Activated CD4-positive, alpha-beta T cell treated with anti-CD3 and anti-CD28 coated beads, Interleukin-2, amount 50 U/mL, for 4 hours (primary cell): ENCODE data around the gene SCD.
"Not testable (repeated sequence)": the region's sequence is repeated elsewhere in the genome, so short reads cannot be mapped to it uniquely, and the experiment has no call there.

Source experiments
- DNase-seq, 2 experiments: peaks; one replicate each; pipeline ENCODE4 v3.0.0-alpha.2; 2020

SCD gene

GRCh38 chr10:100362570-100363496 lies 15.8 kb downstream of the SCD start:
- no peak for DNase-seq

- DNase-seq = no peak
Measured at GRCh38 chr10:100364175-100364574, 17.1 kb downstream of the SCD start.

- no peak for DNase-seq
Measured at GRCh38 chr10:100364735-100365391, 17.8 kb downstream of the SCD start.

GRCh38 chr10:100368721-100369120 lies 21.7 kb downstream of the SCD start:
- DNase-seq = no peak

GRCh38 chr10:100370714-100371481 lies 23.9 kb downstream of the SCD start:
- DNase-seq = peak; percentile 16 to 20

GRCh38 chr10:100371482-100372027 lies 24.5 kb downstream of the SCD start:
- no peak for DNase-seq

- no peak for DNase-seq
Measured at GRCh38 chr10:100372415-100373297, 25.6 kb downstream of the SCD start.

- DNase-seq = peak; percentile 75 to 80
Measured at GRCh38 chr10:100373298-100374199, 26.5 kb downstream of the SCD start.

- no peak for DNase-seq
Measured at GRCh38 chr10:100374200-100374655, 27.2 kb downstream of the SCD start.

- DNase-seq = not testable (repeated sequence)
Measured at GRCh38 chr10:100374677-100375353, 27.8 kb downstream of the SCD start.

GRCh38 chr10:100376656-100377055 lies 29.6 kb downstream of the SCD start:
- not testable (repeated sequence) for DNase-seq

- no peak for DNase-seq
Measured at GRCh38 chr10:100377830-100378229, 30.8 kb downstream of the SCD start.

GRCh38 chr10:100380400-100380799 lies 33.4 kb downstream of the SCD start:
- no peak for DNase-seq

- no peak for DNase-seq
Measured at GRCh38 chr10:100382553-100382952, 35.5 kb downstream of the SCD start.

GRCh38 chr10:100383251-100383650 lies 36.2 kb downstream of the SCD start:
- no peak for DNase-seq

- no peak for DNase-seq
Measured at GRCh38 chr10:100391163-100392002, 44.4 kb downstream of the SCD start.

- no peak for DNase-seq
Measured at GRCh38 chr10:100392686-100393003, 45.6 kb downstream of the SCD start.

GRCh38 chr10:100395626-100396025 lies 48.6 kb downstream of the SCD start:
- no peak for DNase-seq

GRCh38 chr10:100396605-100397004 lies 49.6 kb downstream of the SCD start:
- DNase-seq = no peak
